Measurements from ENCODE around the gene ITPR3.
A peak's percentile ranks its signal among the peaks of the same experiment; 100 is the strongest.

ITPR3 gene

GRCh38 chr6:33620856-33621710, at the start of gene ITPR3:
ITPR3 (plus strand) TSS chr6:33621322; CDS start chr6:33621603, 281 bp downstream.
- DNase-seq: no peak

- DNase-seq: no peak
Measured at GRCh38 chr6:33571637-33572316, 49.3 kb upstream of the ITPR3 start.

- no peak for DNase-seq
Measured at GRCh38 chr6:33575211-33575610, 45.9 kb upstream of the ITPR3 start.

- no peak for DNase-seq
Measured at GRCh38 chr6:33576668-33577067, 44.5 kb upstream of the ITPR3 start.

- DNase-seq: no peak
Measured at GRCh38 chr6:33577106-33577535, 44.0 kb upstream of the ITPR3 start.

- no peak for DNase-seq
Measured at GRCh38 chr6:33577718-33578117, 43.4 kb upstream of the ITPR3 start.

GRCh38 chr6:33578164-33578563, 43.0 kb upstream of the ITPR3 start:
- DNase-seq: no peak

- no peak for DNase-seq
Measured at GRCh38 chr6:33578588-33579011, 42.5 kb upstream of the ITPR3 start.

GRCh38 chr6:33579828-33580714, 41.1 kb upstream of the ITPR3 start, which contains the start of gene BAK1:
BAK1 (minus strand) TSS chr6:33580276; CDS start chr6:33577604, 2,672 bp downstream.
- peak; percentile 93 for DNase-seq

GRCh38 chr6:33581186-33581585, 39.9 kb upstream of the ITPR3 start:
- DNase-seq: no peak

- peak; percentile 18 to 33 for DNase-seq
Measured at GRCh38 chr6:33583591-33584155, 37.4 kb upstream of the ITPR3 start.

GRCh38 chr6:33584700-33585402, 36.3 kb upstream of the ITPR3 start:
- no peak for DNase-seq

- peak; percentile 70 to 75 for DNase-seq
Measured at GRCh38 chr6:33585403-33586107, 35.6 kb upstream of the ITPR3 start.

GRCh38 chr6:33586108-33586640, 34.9 kb upstream of the ITPR3 start:
- DNase-seq: no peak

- DNase-seq: no peak
Measured at GRCh38 chr6:33587529-33587928, 33.6 kb upstream of the ITPR3 start.

GRCh38 chr6:33588894-33589293, 32.2 kb upstream of the ITPR3 start:
- DNase-seq: no peak

GRCh38 chr6:33589392-33589730, 31.8 kb upstream of the ITPR3 start:
- DNase-seq: no peak

GRCh38 chr6:33589731-33590530, 31.2 kb upstream of the ITPR3 start:
- DNase-seq: peak; percentile 29 to 50

- DNase-seq: no peak
Measured at GRCh38 chr6:33590531-33591198, 30.5 kb upstream of the ITPR3 start.
